NCI-H2171 treated with DMSO at 0.1 percent for 48 hours (cell line): Measurements from ENCODE around the gene CCDC167.
A peak's percentile ranks its signal among the peaks of the same experiment; 100 is the strongest.
"Not testable (repeated sequence)": the region's sequence is repeated elsewhere in the genome, so short reads cannot be mapped to it uniquely, and the experiment has no call there.

Experiments
- DNase-seq: peaks from one replicate; lab custom pipeline; 2025; lab: John Stamatoyannopoulos, UW

CCDC167 gene

GRCh38 chr6:37473364-37474095 lies 26.2 kb downstream of the CCDC167 start:
- no peak for DNase-seq

- no peak for DNase-seq
Observed at GRCh38 chr6:37467718-37468117, 32.0 kb downstream of the CCDC167 start.

GRCh38 chr6:37463110-37463509 lies 36.6 kb downstream of the CCDC167 start:
- DNase-seq = peak; percentile 63

GRCh38 chr6:37460805-37461204 lies 38.9 kb downstream of the CCDC167 start:
- DNase-seq = no peak

GRCh38 chr6:37459981-37460800 lies 39.5 kb downstream of the CCDC167 start:
- peak; percentile 98 for DNase-seq

- DNase-seq = no peak
Observed at GRCh38 chr6:37456816-37457560, 42.7 kb downstream of the CCDC167 start.

GRCh38 chr6:37456126-37456525 lies 43.6 kb downstream of the CCDC167 start:
- DNase-seq = no peak

- no peak for DNase-seq
Observed at GRCh38 chr6:37454420-37455140, 45.1 kb downstream of the CCDC167 start.

GRCh38 chr6:37452522-37452921 lies 47.2 kb downstream of the CCDC167 start:
- peak; percentile 60 for DNase-seq

GRCh38 chr6:37451441-37452193 lies 48.1 kb downstream of the CCDC167 start:
- DNase-seq = peak; percentile 96

- no peak for DNase-seq
Observed at GRCh38 chr6:37449984-37450383, 49.7 kb downstream of the CCDC167 start.

GRCh38 chr6:37443216-37443542 lies 56.5 kb downstream of the CCDC167 start:
- DNase-seq = not testable (repeated sequence)

GRCh38 chr6:37442416-37443215 lies 57.1 kb downstream of the CCDC167 start:
- DNase-seq = no peak

- no peak for DNase-seq
Observed at GRCh38 chr6:37441651-37442050, 58.0 kb downstream of the CCDC167 start.

- DNase-seq = no peak
Observed at GRCh38 chr6:37438930-37439329, 60.8 kb downstream of the CCDC167 start.

GRCh38 chr6:37435816-37436215 lies 63.9 kb downstream of the CCDC167 start:
- DNase-seq = no peak

- no peak for DNase-seq
Observed at GRCh38 chr6:37435373-37435772, 64.3 kb downstream of the CCDC167 start.

GRCh38 chr6:37433657-37434271 lies 65.9 kb downstream of the CCDC167 start:
- no peak for DNase-seq
